ENCODE measurements around the gene GRIP1.

Gene GRIP1

GRCh38 chr12:66693901-66694513 lies 15.1 kb upstream of the GRIP1 start:
- DNase-seq: no peak

- no peak for DNase-seq
Observed at GRCh38 chr12:66692986-66693385, 14.1 kb upstream of the GRIP1 start.

- DNase-seq: no peak
Observed at GRCh38 chr12:66692170-66692569, 13.3 kb upstream of the GRIP1 start.

- no peak for DNase-seq
Observed at GRCh38 chr12:66688846-66689439, 10.1 kb upstream of the GRIP1 start.

- DNase-seq: no peak
Observed at GRCh38 chr12:66684222-66684621, 5.3 kb upstream of the GRIP1 start.

GRCh38 chr12:66683822-66684221 lies 4.9 kb upstream of the GRIP1 start:
- DNase-seq: no peak

GRCh38 chr12:66683073-66683472 lies 4.2 kb upstream of the GRIP1 start:
- no peak for DNase-seq

- DNase-seq: no peak
Observed at GRCh38 chr12:66679461-66680084, 697 bp upstream of the GRIP1 start.

GRCh38 chr12:66676241-66676640 lies 2.6 kb downstream of the GRIP1 start:
- DNase-seq: no peak

- DNase-seq: no peak
Observed at GRCh38 chr12:66674495-66675122, 4.3 kb downstream of the GRIP1 start.

- DNase-seq: no peak
Observed at GRCh38 chr12:66669541-66669940, 9.3 kb downstream of the GRIP1 start.

- no peak for DNase-seq
Observed at GRCh38 chr12:66668311-66668710, 10.6 kb downstream of the GRIP1 start.

GRCh38 chr12:66667906-66668305 lies 11.0 kb downstream of the GRIP1 start:
- no peak for DNase-seq

- no peak for DNase-seq
Observed at GRCh38 chr12:66666481-66666880, 12.4 kb downstream of the GRIP1 start.

GRCh38 chr12:66665435-66665985 lies 13.4 kb downstream of the GRIP1 start:
- DNase-seq: no peak

- DNase-seq: no peak
Observed at GRCh38 chr12:66664076-66664475, 14.8 kb downstream of the GRIP1 start.

- no peak for DNase-seq
Observed at GRCh38 chr12:66663611-66664010, 15.3 kb downstream of the GRIP1 start.

GRCh38 chr12:66662729-66663128 lies 16.1 kb downstream of the GRIP1 start:
- no peak for DNase-seq

GRCh38 chr12:66662179-66662578 lies 16.7 kb downstream of the GRIP1 start:
- no peak for DNase-seq

GRCh38 chr12:66661357-66661756 lies 17.5 kb downstream of the GRIP1 start:
- no peak for DNase-seq

GRCh38 chr12:66653796-66654195 lies 25.1 kb downstream of the GRIP1 start:
- DNase-seq: no peak

- DNase-seq: no peak
Observed at GRCh38 chr12:66648033-66648735, 30.7 kb downstream of the GRIP1 start.

- DNase-seq: no peak
Observed at GRCh38 chr12:66647034-66647691, 31.7 kb downstream of the GRIP1 start.
